Activated CD8-positive, alpha-beta memory T cell treated with anti-CD3 and anti-CD28 coated beads, Interleukin-2, amount 50 U/mL, for 24 hours (primary cell): ENCODE measurements around the gene COL15A1.

Experiments used
- DNase-seq: peaks from one replicate; pipeline ENCODE4 v3.0.0-alpha.2; 2020; ENCODE audit errors: extremely low read depth

COL15A1 gene

GRCh38 chr9:98944734-98945074 lies 997 bp downstream of the COL15A1 start:
- DNase-seq, result no peak

- DNase-seq, result no peak
These were observed 5.9 kb downstream of the COL15A1 start for GRCh38 chr9:98949565-98949964.

- DNase-seq, result no peak
These were observed 6.6 kb downstream of the COL15A1 start for GRCh38 chr9:98950262-98950661.

GRCh38 chr9:98951967-98952366 lies 8.3 kb downstream of the COL15A1 start:
- no peak for DNase-seq

- no peak for DNase-seq
These were observed 10.0 kb downstream of the COL15A1 start for GRCh38 chr9:98953581-98954243.

GRCh38 chr9:98954244-98954610 lies 10.5 kb downstream of the COL15A1 start:
- no peak for DNase-seq

- no peak for DNase-seq
These were observed 11.6 kb downstream of the COL15A1 start for GRCh38 chr9:98955259-98955658.

- DNase-seq, result no peak
These were observed 14.1 kb downstream of the COL15A1 start for GRCh38 chr9:98957826-98958225.

- no peak for DNase-seq
These were observed 14.7 kb downstream of the COL15A1 start for GRCh38 chr9:98958271-98958984.

- no peak for DNase-seq
These were observed 16.7 kb downstream of the COL15A1 start for GRCh38 chr9:98960409-98960808.

- no peak for DNase-seq
These were observed 17.9 kb downstream of the COL15A1 start for GRCh38 chr9:98961513-98962180.

GRCh38 chr9:98962181-98962560 lies 18.5 kb downstream of the COL15A1 start:
- DNase-seq, result no peak

- no peak for DNase-seq
These were observed 19.2 kb downstream of the COL15A1 start for GRCh38 chr9:98962861-98963260.

GRCh38 chr9:98964201-98964600 lies 20.5 kb downstream of the COL15A1 start:
- DNase-seq, result no peak

- DNase-seq, result no peak
These were observed 21.2 kb downstream of the COL15A1 start for GRCh38 chr9:98964911-98965336.

GRCh38 chr9:98966676-98967075 lies 23.0 kb downstream of the COL15A1 start:
- no peak for DNase-seq

- DNase-seq, result no peak
These were observed 23.6 kb downstream of the COL15A1 start for GRCh38 chr9:98967257-98967656.

GRCh38 chr9:98967680-98968079 lies 24.0 kb downstream of the COL15A1 start:
- no peak for DNase-seq

GRCh38 chr9:98968601-98969337 lies 25.1 kb downstream of the COL15A1 start:
- no peak for DNase-seq

- no peak for DNase-seq
These were observed 26.9 kb downstream of the COL15A1 start for GRCh38 chr9:98970532-98971041.

- DNase-seq, result no peak
These were observed 27.6 kb downstream of the COL15A1 start for GRCh38 chr9:98971168-98971914.

- DNase-seq, result no peak
These were observed 28.2 kb downstream of the COL15A1 start for GRCh38 chr9:98971915-98972223.
